Measurements from ENCODE around the gene CASZ1. TPM values are rescaled to one million over a fixed set of nuclear protein-coding genes. Genes with fewer than 3 reads are reported as not detected.

CASZ1 gene, protein sequence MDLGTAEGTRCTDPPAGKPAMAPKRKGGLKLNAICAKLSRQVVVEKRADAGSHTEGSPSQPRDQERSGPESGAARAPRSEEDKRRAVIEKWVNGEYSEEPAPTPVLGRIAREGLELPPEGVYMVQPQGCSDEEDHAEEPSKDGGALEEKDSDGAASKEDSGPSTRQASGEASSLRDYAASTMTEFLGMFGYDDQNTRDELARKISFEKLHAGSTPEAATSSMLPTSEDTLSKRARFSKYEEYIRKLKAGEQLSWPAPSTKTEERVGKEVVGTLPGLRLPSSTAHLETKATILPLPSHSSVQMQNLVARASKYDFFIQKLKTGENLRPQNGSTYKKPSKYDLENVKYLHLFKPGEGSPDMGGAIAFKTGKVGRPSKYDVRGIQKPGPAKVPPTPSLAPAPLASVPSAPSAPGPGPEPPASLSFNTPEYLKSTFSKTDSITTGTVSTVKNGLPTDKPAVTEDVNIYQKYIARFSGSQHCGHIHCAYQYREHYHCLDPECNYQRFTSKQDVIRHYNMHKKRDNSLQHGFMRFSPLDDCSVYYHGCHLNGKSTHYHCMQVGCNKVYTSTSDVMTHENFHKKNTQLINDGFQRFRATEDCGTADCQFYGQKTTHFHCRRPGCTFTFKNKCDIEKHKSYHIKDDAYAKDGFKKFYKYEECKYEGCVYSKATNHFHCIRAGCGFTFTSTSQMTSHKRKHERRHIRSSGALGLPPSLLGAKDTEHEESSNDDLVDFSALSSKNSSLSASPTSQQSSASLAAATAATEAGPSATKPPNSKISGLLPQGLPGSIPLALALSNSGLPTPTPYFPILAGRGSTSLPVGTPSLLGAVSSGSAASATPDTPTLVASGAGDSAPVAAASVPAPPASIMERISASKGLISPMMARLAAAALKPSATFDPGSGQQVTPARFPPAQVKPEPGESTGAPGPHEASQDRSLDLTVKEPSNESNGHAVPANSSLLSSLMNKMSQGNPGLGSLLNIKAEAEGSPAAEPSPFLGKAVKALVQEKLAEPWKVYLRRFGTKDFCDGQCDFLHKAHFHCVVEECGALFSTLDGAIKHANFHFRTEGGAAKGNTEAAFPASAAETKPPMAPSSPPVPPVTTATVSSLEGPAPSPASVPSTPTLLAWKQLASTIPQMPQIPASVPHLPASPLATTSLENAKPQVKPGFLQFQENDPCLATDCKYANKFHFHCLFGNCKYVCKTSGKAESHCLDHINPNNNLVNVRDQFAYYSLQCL (N-terminal part only)
- total RNA-seq: 100 to 1,000 TPM in 2 of 6 donors, 10 to 100 TPM in 4; 39.7 to 112 (median 60.8) TPM

- Histone ChIP-seq H3K4me1 (peaks cover 24 to 55% (median 43%) of the 10 kb centered on the region in 4 donors), H3K4me3 (peak within 1 kb of the TSS; percentile 38 to 92 (median 74)), H3K27ac (peak within 1 kb of the TSS; percentile 79 to 88 (median 85)), H3K9me3 (no peaks in the 10 kb centered on the region), H3K27me3 (peaks cover 0 to 17% (median 1%) of the 10 kb centered on the region in 4 donors), H3K36me3 (no peaks in the 10 kb centered on the region)
- DNase-seq (peak; percentile 79 to 95), ATAC-seq (ENCODE audit: low FRiP score in 2 of 2) (peak; percentile 87)
- 1 to 3% methylated on average over 21 to 30 of the region's 88 CpGs for WGBS, 2 donors
- TF ChIP-seq, protein P1, sequence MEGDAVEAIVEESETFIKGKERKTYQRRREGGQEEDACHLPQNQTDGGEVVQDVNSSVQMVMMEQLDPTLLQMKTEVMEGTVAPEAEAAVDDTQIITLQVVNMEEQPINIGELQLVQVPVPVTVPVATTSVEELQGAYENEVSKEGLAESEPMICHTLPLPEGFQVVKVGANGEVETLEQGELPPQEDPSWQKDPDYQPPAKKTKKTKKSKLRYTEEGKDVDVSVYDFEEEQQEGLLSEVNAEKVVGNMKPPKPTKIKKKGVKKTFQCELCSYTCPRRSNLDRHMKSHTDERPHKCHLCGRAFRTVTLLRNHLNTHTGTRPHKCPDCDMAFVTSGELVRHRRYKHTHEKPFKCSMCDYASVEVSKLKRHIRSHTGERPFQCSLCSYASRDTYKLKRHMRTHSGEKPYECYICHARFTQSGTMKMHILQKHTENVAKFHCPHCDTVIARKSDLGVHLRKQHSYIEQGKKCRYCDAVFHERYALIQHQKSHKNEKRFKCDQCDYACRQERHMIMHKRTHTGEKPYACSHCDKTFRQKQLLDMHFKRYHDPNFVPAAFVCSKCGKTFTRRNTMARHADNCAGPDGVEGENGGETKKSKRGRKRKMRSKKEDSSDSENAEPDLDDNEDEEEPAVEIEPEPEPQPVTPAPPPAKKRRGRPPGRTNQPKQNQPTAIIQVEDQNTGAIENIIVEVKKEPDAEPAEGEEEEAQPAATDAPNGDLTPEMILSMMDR (IDR thresholded peaks at IDR 0.05): peak in 1 of 6 experiments; percentile 15
- TF ChIP-seq POLR2AphosphoS5 (IDR thresholded peaks at IDR 0.05) (peak; percentile 16 to 74), POLR2A (IDR thresholded peaks at IDR 0.05) (peak in 3 of 4 donors; percentile 27 to 64 (median 50)), EP300 (IDR thresholded peaks at IDR 0.05) (peak in 1 of 4 donors; percentile 9)
Observed at GRCh38 chr1:10796029-10796944, at the start of gene CASZ1. TSS of gene CASZ1 (minus strand) at chr1:10796646. CDS start at chr1:10693889, 102,757 bp downstream.

GRCh38 chr1:10843697-10844096 lies 47.3 kb upstream of the CASZ1 start:
- no peak for ATAC-seq (ENCODE audit: low FRiP score in 2 of 2)

GRCh38 chr1:10841118-10841517 lies 44.7 kb upstream of the CASZ1 start:
- 75 to 90% methylated on average over 13 of the region's 13 CpGs for WGBS, 2 donors
- no peak for TF ChIP-seq EP300 (IDR thresholded peaks at IDR 0.05)
- TF ChIP-seq POLR2A (IDR thresholded peaks at IDR 0.05): no peak
- TF ChIP-seq, protein P1 (IDR thresholded peaks at IDR 0.05): no peak
- no peak for TF ChIP-seq POLR2AphosphoS5 (IDR thresholded peaks at IDR 0.05)

More at GRCh38 chr1:10843697-10844096, 47.3 kb upstream of the CASZ1 start:
- H3K27ac ChIP-seq: no peak overlapping the region
- no peak for DNase-seq
- no peaks in the 10 kb centered on the region for H3K27me3 ChIP-seq
- no peak for TF ChIP-seq POLR2AphosphoS5 (IDR thresholded peaks at IDR 0.05)
- TF ChIP-seq POLR2A (IDR thresholded peaks at IDR 0.05): no peak
- TF ChIP-seq EP300 (IDR thresholded peaks at IDR 0.05): no peak
- TF ChIP-seq, protein P1 (IDR thresholded peaks at IDR 0.05): no peak
- H3K9me3 ChIP-seq: peaks cover 0 to 3% (median 1%) of the 10 kb centered on the region in 4 donors
- no peak overlapping the region for H3K4me3 ChIP-seq
- H3K36me3 ChIP-seq: no peaks in the 10 kb centered on the region
- no peaks in the 10 kb centered on the region for H3K4me1 ChIP-seq
- 93 to 94% methylated on average over 2 of the region's 2 CpGs for WGBS, 2 donors

More at GRCh38 chr1:10841118-10841517, 44.7 kb upstream of the CASZ1 start:
- Histone ChIP-seq H3K9me3 (peaks cover 0 to 3% (median 1%) of the 10 kb centered on the region in 4 donors), H3K4me1 (peaks cover 0 to 1% (median under 1%) of the 10 kb centered on the region in 4 donors), H3K27ac (no peak overlapping the region), H3K27me3 (peaks cover 0 to under 1% (median 0%) of the 10 kb centered on the region in 4 donors), H3K36me3 (no peaks in the 10 kb centered on the region), H3K4me3 (no peak overlapping the region)
- DNase-seq: no peak
- no peak for ATAC-seq (ENCODE audit: low FRiP score in 2 of 2)
